ENCODE measurements around the gene LIMCH1.

LIMCH1 gene

DNA sequence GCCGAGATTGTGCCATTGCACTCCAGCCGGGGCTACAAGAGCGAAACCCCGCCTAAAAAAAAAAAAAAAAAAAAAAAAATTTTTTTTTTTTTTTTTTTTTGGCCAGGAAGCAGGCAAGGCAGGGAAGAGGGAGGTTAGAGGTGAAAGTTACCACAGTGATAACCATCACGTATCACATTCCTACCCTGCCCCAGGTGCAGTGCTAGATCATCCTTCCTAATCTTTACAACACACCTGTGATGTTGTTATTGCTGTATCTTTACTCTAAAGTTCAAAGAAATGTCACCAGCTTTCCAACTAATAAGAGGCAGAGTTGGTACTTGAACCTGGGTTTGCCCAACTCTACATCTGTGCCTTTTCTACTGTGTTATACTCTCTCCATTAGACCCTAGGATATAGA lies 7.2 kb upstream of the LIMCH1 start:
- no peak for DNase-seq

DNA sequence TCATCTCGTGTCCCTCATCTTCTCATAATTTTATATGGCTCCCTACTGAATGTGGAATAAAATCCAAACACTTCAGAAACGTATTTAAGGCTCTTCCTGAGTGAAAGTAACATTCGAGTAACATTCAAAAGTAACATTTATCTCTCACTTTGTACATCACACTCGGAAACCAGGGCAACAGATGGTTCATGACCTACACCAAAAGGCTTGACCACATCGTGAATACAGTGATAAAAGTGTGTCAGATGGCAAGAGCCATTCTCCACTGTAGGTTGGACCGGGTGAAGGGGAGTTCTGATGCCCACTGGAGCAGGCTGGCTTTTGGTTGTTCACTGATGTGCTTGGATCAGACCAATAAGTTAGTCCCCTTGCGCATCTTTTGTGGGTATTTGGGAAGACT lies 5.6 kb upstream of the LIMCH1 start:
- no peak for DNase-seq

DNA sequence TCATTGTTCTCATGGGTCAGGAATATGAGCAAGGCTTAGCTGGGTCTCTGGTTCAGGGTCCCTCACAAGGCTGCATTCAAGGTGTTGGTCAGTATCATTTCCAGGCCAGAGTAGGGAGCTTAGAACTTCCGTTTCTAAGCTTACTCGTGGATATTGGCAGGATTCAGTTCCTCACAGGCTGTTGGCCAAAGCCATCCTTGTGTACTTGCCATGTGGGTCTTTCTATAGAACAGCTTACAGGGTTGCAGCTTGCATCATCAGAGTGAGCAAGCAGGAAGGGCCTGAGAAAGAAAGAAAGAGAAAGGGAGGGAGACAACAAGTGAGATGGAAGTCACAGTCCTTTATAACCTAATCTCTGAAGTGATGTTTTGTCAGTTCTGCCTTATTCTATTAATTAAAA lies 5.1 kb upstream of the LIMCH1 start:
- DNase-seq = no peak

DNA sequence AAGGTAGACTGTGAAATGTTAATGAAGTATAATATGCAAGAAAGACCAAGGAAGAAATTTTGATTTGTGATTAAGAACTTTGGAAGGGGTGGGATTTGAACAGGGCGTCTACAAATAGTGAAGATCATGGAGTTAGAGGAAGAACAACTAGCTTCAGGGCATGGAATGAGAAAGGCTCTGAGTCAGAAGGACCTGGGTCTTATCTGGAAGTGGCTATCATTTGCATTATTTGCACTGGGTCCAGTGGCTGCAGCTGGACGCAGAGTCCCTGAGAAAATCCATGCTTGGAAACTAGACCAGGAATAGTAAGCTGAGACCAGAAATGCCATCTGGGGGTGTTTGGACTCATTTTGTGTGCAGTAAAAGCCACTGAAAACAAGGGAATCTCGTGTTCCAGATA lies 4.3 kb upstream of the LIMCH1 start:
- DNase-seq = no peak

DNA sequence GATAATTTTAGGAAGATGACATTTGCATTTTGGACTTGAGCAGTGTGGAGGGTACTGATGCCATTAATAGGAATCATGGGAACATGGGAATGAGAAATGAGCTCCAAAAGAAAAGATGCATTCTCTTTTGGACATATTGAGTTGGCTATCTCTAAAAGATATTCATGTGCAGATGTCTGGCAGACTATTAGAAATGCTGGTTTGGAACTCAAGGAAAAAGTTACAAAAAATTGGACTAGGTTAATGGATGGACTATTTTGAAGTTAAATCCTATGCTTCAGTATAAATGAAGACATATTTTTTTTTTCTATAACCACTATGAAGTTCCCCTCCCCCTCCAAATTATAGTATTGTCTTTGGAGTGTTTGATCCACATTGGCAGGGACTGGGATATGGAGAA lies 3.6 kb upstream of the LIMCH1 start:
- no peak for DNase-seq

DNA sequence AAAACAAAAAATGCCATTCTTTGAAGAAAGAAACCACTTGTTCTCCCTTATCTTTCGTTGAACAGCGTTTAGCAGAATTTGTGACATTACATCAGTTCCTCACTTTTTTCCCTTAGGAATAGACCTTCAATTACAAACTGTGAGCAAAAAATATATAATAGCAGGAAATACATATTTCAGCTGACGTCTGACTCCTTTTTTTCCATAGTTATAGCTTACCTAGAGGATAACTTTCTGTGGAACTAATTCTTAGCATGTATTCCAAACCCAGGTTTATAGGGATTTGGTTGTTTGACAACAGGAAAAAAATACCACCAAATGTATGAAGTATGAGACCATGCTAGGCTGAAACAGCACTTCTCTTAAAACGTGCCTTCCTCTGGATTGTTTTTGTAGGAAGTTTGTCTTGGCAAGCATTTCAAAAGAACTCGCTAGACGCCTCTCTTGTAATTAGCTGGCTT lies 2.0 kb upstream of the LIMCH1 start:
- no peak for DNase-seq

DNA sequence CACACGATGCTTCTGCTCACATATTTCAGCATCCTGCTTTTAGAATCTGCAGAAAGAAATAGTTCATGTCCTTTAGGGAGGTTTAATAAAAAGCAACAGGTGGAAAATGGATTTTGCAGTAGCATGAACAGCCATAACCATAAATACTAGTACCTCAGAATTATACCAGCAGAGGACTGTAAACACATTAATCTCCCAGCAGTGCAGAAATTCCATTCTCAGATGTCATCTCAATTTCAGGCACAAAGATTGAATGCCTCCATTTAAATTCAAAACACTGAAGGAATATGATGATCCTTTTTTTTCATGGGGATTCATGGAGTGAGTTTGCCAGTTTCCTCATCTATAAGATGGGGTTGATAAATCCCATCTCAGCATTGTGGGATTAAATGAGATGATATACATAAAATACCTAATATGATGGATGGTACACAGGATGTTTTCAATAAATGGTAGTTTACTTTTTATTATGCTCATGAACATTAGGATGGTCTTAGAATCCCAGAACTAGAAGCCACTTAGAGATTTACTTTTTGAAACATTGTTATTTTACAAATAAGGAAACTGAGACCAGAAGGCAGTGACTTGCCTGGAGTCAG lies 566 bp upstream of the LIMCH1 start:
- no peak for DNase-seq

DNA sequence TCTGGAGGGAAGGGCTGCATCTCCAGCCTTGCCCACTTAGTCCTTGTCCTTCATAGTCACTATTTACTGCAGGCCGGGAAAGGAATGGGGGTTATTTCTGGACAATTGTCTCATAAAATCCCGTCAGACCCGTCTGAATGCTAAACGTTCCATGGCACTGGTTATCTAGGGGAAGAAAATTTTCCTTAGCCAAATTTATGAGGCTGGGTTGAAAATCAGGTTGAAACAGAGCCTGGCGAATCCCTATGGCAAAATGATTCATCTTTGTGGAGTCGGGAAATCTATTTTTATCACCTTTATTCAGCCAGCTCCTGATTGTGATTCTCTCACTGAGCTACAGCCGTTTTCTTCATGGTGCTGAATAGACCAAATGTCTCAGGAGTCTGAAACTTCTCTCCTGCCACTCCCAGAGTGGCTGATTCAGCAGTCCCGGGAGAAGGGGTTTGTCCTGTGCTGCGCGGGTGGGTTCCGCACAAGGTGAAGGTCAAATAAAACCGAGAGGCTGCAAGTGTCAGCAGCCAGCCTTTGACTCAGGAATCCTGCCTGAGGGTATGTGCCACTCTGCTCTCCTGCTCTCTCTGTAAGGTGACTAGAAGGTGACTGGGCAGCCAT lies 1.0 kb downstream of the LIMCH1 start:
- DNase-seq = no peak

DNA sequence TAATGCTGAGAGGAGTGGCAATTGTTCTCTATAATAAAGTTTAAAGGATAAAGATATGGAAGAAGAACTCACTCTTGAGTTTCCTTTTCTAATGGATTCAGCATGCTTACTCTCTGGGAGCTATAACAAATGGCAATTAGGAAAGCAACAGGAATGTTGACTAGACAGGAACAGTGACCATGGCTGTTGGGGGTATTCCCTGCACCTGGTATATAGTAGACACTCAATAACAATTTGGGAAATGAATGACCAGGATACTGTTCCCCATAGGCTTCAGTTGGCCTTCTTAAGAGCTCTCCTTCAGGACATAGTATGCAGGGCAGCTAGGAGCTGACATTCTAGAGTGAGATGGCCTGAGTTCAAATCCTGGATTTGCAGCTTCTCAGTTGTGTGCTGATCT lies 1.8 kb downstream of the LIMCH1 start:
- no peak for DNase-seq

DNA sequence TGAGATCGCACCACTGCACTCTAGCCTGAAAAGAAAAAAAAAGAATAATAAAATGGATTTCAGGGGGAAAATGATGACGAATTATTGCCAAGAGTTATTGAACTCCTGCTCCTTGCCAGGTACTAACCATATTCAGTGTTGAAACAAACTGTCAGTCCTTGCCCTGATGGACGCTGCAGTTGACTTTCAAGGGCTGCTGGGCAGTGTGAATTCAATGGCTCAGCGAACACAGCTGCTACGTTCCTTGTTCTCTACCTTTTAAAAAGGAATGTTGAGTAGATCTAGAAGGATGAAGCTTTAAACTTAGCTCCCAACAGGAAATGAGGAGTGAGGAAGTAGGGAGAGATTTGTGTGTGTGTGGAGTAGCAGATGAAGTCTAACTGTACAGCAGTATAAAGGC lies 2.7 kb downstream of the LIMCH1 start:
- no peak for DNase-seq

DNA sequence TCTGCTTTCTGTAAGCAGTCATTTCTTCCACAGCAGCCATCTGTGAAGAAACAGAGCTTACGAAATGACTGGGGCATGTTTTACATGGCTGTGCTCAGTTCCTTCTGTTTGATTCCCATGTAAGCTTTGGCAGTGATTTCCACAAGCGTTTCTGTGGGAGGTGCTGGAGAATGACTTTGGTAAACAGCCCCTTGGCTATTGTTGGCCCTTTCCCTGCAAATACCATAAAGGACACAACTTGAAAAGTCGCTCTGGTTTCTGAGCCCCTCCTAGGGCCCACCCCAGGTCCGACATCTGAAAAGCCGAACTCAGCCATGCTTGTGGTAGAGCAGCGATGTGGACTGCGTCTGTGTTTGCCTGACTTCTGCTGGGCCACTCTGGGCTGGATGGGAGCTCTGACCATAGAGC lies 3.7 kb downstream of the LIMCH1 start:
- no peak for DNase-seq

DNA sequence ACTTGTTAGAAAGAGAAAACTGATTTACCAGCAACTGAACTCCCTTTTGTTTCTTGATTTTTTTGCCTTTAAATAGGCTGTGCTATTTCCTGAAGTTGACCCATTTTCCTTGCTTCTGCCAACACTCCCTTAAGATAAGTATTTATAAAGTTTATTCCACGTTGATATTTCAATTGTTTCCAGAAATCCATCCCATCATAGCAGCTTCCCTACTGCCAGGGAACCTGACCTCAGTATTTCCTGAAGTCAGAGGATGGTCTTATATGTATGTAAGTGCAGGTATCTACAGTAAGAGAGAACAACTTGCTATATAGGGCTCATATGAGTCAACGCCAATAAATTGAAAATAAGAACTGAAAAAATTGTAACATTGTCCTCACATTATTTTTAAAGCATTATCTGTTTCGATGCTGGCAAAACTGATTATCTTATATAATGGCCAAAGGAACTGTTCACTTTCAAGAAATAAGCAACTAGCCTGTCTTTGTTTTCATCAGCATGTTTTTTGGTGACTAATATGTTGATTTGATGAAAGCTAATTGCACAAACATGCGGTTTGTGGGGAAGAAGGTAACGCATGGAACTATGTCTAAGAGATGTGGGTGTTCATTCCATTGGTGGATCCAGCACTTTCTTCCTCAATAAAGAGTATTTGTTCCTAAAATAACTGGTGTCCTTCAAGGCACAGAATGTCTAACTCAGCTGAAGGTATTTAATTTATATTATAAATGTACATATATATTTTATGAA lies 4.7 kb downstream of the LIMCH1 start:
- no peak for DNase-seq

DNA sequence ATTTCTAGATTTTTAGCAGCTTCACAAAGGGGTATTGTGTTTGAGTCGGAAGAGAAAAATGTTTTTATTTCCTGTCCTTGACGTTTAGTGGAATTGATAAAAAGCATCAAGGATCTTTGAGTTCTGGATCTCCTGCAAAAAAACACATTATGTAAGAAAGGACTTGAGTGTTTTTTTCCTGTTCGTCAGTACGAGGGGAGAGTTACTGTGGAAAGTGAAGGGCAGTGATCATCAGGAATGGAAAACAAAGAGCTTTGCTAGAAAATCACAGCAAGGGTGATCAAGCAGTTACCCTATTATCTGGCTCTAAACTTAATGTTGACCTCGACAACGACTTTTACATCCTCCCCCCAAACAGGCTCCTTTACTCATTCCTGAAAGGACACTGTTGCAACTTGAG lies 7.3 kb downstream of the LIMCH1 start:
- no peak for DNase-seq

DNA sequence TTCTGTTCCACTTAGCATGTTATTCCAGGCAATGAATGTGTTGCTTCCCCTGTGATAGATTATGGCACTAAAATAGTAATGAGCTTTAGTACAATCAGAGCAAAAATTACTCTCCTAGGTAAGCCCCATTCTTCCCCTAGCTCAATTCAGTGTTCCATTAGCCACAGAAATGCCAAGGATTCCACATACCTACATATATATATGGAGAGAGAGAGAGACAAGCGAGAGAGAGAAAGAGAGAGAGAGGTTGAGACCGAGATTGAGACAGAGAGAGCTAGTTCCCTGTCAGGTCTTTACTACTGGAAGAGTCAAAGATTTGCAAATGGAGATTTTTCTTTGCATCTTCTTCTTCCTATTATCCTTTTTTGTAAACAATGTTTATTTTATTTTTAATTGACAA lies 8.7 kb downstream of the LIMCH1 start:
- DNase-seq = no peak

DNA sequence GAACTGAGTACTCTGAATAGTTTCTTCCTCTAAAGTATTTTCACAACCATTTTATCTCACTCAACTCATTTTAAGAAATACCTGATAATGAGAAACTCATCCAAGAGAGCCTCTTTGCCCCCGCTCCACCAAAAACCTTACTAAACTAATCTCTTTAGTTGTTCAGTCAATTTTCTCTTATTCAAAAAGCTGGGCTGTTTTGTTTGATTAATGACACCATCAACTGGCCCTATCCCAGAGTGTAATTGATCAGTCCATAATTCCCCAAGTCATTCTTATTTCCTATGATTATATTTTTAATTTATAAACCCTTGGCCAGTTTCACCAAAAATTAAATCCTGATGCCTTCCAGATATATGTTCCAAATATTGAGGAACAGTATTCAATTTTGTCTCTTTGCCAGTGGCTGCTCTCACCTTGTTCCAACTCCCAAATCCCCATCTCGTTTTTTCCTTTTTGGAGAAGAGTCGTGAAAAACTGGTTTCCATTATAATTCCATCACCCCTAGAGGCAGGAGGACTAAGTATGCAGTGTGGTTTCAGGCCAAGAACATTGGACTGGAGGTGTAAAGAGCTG lies 10.4 kb downstream of the LIMCH1 start:
- no peak for DNase-seq

DNA sequence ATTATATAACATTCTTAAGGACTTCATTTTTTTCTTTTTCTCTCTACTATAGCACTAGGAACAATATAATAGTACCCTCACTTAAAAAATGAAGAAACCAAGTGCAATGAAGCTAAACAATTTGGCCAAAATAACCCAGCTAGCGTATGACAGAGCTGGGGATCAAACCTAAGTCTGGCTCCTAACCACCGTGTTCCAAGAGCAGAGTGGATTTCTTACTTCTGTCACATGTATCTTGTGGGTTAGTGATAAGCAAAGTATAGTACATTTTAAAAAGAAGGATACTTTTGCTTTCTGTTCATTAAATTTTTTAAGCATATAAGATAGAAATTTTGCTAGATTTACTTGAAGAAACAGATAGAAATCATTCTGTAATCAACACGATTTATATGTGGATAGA lies 11.5 kb downstream of the LIMCH1 start:
- DNase-seq = no peak

DNA sequence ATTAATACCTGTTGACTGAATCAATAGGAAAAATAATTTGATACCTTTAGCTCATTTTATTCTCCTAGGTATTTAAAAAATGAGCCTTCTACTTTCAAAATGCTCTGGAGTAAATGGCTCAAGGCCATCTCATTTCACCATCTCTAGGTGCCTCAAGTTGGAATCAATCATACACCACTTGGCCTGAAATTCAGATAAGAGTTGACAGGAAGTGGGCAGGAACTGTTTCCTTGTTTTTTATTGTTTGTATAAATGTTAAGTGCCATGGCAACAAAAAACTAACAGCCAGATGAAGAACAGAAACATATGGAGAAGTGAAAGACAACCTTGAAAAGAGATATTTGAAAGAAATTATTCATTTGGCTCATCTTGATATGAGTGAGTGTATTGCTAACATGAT lies 12.4 kb downstream of the LIMCH1 start:
- DNase-seq = no peak

DNA sequence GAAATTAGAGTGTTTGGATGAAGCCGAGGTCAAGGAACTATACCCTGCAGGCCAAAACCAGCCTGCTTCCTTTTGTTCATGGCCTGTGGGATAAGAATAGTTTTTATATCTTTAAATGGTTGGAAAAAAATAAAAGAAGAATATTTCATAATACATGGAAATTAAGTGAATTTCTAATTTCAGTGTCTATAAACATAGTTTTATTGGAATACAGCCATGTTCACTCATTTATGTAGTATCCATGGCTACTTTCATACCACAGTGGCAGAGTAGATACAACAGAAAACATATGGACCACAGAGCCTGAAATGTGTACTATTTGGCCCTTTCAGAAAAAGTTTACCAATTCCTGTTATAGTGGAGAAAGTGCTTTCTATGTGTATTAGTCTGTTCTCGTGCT lies 13.6 kb downstream of the LIMCH1 start:
- DNase-seq = no peak

DNA sequence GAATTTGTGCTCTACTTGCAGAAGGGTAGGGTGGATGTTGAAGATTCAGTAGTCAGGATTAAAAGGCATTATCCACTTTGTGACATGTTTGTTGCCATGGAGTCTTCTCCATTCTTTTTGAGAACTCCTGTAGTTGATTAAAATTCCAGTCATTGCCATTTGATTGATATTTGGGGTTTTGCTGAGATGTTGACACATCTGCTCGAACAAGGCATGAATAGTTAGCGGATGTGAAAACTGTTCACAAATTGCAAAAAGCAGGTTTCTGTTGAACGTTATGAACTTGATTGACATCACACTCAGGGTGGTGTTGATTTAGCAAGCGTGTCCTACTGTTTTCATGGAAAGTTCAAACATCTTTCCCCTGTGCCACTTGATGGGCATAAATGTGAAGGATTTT lies 16.9 kb downstream of the LIMCH1 start:
- no peak for DNase-seq

DNA sequence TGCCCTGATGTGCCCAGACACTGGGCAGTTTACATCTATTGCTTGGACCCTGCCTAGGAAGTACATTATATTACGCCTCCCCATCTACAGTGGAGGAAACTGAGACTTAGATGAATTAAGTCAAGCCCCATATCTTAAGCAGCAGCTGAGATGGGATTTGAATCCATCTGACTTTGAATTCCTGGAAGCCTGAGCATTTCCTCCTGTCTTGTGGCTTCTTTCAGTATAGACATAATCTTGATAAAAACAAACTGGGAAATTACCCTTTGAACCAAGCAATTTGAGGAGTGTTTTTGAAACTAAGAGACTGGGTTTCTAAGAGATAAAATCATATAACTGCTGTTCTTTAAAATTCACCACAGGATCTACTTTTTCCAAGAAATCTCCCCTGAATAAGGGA lies 18.6 kb downstream of the LIMCH1 start:
- no peak for DNase-seq

DNA sequence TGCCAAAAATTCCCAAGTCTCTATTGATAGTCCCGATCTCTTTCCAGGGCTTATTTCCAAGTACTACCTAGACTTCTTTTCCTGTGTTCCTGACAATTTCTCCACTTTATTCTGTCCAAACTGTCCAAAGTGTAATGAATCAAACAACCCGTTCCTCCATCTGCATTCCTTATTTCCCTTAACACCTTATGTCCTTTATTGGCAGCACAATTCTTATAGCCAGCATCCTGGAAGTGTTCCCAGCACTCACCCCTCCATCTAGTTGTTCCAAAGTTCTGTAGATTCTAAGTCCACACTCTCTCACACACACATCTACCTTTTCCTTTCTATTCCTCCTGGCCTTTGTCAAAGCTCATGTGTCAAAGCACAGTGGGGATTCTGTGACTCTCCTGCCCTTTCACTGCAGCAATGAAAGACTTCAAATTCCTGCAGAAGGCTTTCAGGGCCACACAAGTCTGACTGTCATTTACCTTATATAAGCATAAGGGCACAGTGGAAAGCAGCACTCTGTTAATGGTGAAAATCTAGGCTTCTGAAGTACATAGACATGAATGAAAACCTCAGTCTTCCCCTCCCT lies 22.1 kb downstream of the LIMCH1 start:
- DNase-seq = no peak

DNA sequence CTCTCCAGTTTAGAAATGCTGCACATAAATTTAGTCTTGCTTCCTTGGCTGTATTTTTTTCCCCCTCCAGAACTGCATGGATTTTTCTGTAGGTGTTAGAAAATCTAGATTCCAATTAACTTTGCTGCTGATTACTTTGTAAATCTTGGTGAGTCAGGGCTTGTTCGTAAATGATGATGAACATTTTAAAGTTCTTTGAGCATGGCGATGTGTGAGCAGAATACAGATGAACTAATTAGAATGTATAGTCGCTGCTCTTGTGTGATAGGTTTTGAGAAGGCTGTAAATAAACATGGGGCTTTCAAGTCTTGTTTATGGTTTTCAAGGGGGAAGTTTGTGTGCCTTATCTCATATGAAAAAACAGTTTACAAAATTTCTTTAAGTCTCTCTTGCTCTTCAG lies 23.3 kb downstream of the LIMCH1 start:
- DNase-seq = no peak

DNA sequence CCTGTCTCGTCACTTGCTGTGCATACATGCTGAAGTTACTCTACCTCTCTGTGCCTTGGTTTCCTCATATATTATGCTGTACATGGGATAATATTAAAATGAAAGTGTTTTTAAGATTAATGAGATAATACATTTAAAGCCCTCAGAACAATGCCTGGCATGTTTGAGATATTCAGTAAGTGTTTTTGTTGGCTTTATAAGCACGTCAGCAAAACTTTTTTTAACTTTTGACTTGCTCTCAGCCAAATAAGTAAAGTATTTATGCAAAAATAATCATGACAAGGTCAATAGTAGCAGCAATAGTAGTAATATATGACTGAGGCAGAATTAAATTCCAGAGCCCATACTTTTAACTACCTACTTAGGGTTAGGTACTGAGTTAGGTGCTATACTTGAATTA lies 29.2 kb downstream of the LIMCH1 start:
- no peak for DNase-seq

DNA sequence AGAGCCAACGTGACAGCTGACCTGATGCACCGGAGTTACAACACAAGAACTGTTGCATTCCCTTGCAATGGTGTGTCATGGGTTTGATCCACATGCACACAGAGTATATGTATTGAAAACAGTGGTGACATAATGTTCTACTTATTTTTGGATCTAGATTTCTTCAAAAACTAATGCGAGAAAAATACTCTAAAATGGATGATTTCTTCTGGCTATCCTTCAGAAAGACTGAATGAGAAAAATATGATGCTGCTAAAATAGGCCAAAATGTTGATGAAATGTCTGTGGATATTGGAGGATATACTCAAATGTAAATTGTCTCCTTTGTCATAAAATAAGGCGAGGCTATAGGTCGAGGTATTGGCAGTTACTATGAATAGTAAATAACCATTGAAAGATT lies 30.4 kb downstream of the LIMCH1 start:
- no peak for DNase-seq
